ENCODE data around the gene GATAD2B.
A peak's percentile ranks its signal among the peaks of the same experiment; 100 is the strongest.

The GATAD2B gene

DNA sequence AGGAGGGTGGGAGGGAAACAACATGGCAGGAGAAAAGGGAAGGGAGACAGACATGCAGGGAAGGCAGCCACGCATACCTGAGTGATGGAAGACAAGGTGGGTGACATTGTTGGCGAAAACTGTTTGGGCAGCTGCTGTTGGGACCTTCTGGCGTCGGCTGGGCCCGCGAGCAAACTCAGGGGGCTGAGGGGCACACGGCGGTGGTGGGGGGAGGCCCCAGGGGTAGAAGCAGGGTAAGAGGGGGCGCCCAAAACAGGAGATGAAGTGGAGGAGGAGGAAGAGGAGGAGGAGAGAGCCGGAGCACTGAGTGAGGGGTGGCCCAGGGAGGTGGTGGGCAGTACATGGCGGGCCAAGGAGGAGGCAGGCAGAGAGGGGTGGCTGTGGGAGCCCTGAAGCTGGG lies 28.4 kb upstream of the GATAD2B start:
- no peak for DNase-seq (ENCODE audit: low spot score)

- peak; percentile 97 for DNase-seq (ENCODE audit: low spot score)
These were observed 24.0 kb upstream of the GATAD2B start, which contains the start of gene DENND4B for GRCh38 chr1:153946622-153947241. DENND4B (minus strand) TSS chr1:153946718; CDS start chr1:153944374, 2,344 bp downstream.

DNA sequence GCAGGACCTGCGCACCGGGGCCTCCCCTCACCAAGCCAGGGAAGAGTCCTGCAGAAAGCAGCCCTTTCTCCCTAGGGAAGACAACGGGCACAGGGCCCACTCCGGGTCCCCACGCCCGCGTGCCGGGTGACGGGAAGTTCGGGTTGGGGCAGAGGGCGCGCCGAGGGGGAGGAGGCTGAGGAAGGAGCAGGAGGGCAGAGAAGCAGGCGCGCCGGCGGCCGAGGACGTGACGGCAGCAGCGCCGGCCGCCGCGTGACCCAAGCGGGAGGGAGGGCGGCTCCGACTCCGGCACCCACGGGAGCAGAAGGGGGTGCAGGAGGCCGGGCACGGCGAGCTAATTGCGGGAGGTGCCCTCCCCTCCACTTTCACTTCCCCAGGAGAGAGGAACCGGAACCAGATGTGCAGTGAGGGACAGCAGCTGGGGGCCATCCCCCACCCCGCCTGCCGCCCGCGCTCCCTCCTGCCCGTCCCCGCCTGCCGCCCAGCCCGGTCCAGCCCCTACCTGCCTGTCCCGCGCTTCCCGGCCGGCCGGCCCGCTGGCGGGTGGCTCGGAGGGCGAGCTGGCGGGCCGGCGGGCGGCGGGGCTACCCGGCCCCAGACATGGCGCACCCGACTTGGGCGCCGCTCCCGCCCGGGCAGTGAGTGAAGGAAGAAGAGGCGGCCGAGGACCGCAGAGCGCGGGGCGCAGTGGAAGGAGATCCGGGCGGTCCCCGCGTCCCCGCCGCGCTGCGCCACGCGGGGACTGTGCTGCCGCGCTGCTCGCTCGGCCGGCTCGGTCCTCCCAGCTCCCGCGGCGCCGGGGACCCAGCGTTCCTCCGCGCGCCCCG lies 23.2 kb upstream of the GATAD2B start:
- DNase-seq (ENCODE audit: low spot score), result peak; percentile 90

DNA sequence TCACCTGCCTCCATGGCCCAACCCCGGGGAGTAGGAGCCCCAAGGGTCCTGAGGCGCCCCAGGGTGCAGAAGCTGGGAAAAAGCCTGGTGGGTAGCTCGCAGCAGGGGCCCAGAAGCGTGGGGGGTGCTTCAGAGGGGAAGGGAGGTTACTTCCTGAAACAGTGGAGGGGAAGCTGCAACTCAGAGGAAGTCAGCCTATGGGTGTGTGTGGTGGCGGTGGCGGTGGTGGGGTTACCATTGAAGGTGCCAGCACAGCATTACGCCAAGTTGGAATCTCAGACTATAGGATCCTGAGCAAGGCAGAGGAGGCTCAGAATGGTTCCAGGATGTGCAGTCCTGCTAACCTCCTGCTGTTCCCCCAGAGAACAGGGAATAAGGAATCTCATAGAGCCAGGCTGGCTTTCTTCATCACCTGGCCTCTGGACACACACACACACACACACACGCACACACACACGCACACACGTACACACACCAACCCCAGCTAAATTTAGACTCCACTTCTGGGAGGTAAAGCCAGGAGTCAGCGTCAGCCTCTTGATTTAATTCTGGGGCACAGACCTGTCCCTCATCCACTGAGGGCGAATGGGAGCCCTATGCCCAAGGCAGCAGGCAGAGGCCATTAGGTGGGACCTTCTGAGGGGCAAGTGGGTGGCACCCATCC lies 22.5 kb upstream of the GATAD2B start:
- peak; percentile 38 for DNase-seq (ENCODE audit: low spot score)

DNA sequence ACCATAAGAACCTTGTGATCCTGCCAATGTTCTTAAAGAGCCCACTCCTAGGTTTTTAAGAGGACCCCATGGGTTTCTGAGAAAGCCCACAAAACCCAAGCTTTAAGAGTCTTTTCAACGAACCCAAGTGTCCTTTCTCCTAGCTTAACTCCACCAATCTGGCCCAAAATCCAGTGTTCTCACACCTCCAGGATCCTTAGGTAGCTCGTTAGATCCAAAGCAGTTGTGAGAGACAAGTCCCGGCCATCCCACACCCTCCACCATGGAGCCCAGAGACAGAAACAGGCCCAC lies 22.0 kb upstream of the GATAD2B start:
- DNase-seq (ENCODE audit: low spot score), result no peak

- no peak for DNase-seq (ENCODE audit: low spot score)
These were observed 21.4 kb upstream of the GATAD2B start for GRCh38 chr1:153944005-153944826.

GRCh38 chr1:153942766-153943549 lies 20.2 kb upstream of the GATAD2B start:
- DNase-seq (ENCODE audit: low spot score), result no peak

- no peak for DNase-seq (ENCODE audit: low spot score)
These were observed 19.3 kb upstream of the GATAD2B start for GRCh38 chr1:153941826-153942725.

DNA sequence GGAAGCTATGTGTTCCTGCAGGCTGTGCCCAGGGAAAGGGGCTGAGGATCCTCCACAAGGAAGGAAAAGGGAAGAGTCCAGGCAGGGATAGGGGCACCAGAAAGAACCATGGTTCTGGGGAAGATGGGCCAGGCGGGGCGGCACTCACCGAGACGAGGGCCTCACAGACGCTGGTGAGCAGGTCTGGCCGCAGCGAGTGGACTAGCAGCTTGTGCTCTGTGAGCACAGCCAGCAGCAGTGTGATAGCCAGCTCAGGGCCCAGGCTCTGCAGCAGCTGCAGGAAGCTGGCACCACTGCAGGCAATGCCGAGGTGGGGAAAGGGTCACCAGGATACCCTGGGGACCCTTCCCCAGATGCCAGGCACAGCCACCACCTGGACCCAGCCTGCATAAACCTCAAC lies 18.0 kb upstream of the GATAD2B start:
- no peak for DNase-seq (ENCODE audit: low spot score)

DNA sequence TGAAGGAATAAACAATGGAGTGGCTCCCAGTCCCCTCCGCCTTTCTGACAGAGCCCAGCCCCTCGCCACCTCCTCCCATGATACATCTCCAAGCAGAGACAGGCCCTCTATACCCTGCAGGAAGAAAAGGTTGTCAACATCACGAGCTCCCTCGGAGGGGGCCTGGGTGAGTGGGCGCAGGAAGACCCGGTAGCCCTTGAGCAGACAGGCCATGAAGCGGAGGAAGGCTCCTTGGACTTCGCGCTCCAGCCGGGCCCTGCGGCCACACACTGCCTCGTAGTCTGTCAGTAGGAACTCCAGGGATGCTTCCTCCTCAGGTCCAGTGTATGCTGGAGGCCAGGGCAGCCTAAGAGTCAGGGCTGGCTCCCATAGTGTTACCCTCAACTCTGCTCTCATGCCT lies 16.7 kb upstream of the GATAD2B start:
- no peak for DNase-seq (ENCODE audit: low spot score)

DNA sequence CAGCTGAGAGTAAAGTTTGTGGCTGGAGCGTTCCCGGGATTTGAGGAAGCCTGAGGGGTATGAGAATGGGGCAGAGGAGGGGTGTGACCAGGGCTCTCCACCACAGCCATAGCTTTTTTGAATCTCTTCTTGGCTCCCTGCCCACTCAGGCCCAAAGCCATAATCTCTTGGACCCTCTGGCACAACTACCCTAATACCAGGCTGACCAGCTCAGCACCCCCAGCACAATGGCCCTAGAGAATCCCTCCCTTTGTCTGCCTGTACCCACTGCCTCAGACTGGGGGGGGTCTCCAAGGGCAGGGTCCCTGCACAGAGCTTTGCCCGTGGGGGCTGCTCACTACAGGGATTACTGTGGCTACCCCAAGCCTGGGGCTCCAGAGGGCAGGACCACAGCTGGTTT lies 16.2 kb upstream of the GATAD2B start:
- no peak for DNase-seq (ENCODE audit: low spot score)

DNA sequence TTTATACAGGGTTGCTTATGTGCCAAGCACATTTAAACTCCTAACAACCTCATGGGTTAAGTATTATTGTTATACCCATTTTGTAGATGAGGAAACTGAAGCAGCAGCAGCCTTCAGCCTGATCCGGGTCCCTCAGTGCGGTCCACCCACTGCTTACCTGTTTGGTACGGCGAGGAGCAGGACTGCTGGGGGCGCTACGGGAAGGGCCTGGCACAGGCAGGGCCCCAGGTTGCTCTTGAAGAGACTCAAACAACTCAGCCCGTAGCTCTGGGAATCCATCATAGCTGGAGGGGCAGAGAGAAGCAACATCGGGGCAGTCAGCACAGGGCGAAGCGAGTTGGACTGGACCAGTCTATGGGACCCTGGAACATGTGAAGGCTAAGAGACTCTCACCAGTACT lies 14.6 kb upstream of the GATAD2B start:
- no peak for DNase-seq (ENCODE audit: low spot score)

DNA sequence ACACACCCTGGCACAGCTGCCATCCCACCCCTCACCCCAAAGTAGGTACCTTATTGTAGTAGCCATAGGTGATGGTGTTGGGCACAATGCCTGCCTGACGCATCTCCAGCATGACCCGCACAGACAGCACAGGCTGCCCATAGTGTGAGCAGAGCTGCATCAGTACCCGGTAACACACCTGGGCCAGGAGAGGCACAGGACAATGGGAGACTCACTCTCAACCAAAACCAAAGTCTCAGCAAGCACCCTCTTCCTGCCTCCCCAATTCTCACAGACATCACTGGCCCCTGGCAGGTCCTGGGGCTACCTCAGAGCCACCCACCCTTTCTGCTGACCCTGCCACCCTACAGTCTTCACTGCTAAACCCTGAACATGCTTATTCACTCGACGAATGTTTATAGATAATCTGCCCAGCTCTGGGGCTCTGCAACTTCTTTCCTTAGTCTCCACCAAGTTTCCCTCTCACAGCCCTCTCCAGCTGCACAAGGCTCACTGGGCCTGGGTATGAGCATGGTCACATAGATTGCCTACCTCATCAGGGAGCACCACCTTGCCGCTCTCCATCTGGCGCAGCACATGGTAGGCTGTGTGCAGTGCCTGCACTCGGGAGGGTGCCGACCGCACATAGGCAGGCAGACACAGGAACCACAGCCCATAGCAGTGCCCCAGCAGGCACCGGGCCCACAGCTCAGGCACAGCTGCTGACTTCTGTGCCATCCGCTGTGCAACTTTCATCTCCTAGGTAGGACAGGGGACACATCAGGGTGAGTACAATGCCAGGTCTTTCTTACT lies 13.4 kb upstream of the GATAD2B start:
- no peak for DNase-seq (ENCODE audit: low spot score)

GRCh38 chr1:153934746-153935145 lies 12.0 kb upstream of the GATAD2B start:
- DNase-seq (ENCODE audit: low spot score), result no peak

DNA sequence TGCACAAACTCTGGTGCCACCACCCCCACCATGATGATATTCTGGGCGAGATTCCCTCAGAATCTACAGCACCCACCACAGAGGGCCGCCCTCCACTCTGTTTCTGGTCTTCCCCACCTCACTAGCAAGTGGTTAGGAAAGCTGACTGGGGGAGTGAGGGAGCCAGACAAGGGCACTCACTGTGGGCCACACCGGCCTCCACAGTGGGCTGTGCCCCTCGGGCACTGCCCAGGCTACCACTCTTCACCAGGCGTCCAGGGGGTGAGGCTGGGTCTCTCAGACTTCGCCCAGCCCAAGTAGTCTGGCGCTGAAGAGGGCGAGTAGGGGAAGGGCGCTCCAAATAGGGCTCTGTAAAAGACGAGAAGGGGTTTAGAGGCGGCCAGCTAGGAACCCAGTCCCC lies 11.2 kb upstream of the GATAD2B start:
- no peak for DNase-seq (ENCODE audit: low spot score)

DNA sequence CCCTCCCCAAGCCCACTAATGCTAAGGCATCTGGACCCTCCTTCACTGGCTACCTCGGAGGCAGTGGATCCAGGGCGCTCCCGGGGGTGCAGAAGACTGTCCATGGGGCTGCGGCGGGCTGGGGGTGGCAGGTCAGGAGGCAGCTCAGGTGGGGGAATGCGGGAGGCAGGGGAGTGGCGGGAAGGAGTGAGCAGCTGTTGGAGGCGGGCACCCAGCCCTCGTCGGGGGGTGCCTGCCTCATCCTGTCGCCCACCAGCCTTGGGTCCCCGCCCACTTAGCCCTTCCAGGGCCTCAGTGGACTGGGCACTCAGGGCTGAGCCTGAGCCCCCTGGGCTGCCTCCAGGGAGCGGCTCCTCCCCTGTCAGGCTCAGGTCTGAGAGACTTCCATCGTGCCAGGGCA lies 10.7 kb upstream of the GATAD2B start:
- no peak for DNase-seq (ENCODE audit: low spot score)

- no peak for DNase-seq (ENCODE audit: low spot score)
These were observed 9.7 kb upstream of the GATAD2B start for GRCh38 chr1:153932156-153933131.
